ENCODE data around the gene ATP9B.
A peak's percentile ranks its signal among the peaks of the same experiment; 100 is the strongest.

DNA sequence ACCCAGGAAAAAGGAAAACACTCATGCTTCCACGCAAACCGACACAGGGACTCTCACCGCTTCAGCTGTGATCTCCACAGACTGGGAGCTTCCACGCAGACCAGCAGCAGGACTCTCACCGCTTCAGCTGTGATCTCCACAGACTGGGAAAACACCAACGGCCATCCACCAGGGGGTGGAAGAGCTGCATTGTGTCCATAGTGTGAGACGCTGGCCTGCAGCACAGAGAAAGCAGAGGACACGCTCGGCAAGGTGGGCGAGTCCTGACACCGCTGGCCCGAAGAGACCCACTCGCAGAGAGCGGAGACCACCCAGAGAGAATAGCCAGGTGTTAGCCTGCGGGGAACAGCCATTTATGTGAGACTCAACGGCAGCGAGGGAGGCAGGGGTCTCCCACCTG lies 284.1 kb downstream of the ATP9B start:
- TF ChIP-seq SP1 (IDR thresholded peaks at IDR 0.05; ENCODE audit: low read depth) = no peak
- TF ChIP-seq, protein P1, sequence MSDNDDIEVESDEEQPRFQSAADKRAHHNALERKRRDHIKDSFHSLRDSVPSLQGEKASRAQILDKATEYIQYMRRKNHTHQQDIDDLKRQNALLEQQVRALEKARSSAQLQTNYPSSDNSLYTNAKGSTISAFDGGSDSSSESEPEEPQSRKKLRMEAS (IDR thresholded peaks at IDR 0.05) = no peak
- TF ChIP-seq POLR2A (IDR thresholded peaks at IDR 0.05; ENCODE audit: borderline replicate concordance, extremely low read depth, insufficient read depth, insufficient read length) = no peak
- TF ChIP-seq EZH2 (IDR thresholded peaks at IDR 0.05) = no peak
- TF ChIP-seq, protein P2, sequence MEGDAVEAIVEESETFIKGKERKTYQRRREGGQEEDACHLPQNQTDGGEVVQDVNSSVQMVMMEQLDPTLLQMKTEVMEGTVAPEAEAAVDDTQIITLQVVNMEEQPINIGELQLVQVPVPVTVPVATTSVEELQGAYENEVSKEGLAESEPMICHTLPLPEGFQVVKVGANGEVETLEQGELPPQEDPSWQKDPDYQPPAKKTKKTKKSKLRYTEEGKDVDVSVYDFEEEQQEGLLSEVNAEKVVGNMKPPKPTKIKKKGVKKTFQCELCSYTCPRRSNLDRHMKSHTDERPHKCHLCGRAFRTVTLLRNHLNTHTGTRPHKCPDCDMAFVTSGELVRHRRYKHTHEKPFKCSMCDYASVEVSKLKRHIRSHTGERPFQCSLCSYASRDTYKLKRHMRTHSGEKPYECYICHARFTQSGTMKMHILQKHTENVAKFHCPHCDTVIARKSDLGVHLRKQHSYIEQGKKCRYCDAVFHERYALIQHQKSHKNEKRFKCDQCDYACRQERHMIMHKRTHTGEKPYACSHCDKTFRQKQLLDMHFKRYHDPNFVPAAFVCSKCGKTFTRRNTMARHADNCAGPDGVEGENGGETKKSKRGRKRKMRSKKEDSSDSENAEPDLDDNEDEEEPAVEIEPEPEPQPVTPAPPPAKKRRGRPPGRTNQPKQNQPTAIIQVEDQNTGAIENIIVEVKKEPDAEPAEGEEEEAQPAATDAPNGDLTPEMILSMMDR (IDR thresholded peaks at IDR 0.05 in 2 of 3, conservative IDR thresholded peaks at IDR 0.05 in 1 of 3; ENCODE audit: borderline replicate concordance in 1 of 3, insufficient read depth in 1 of 3, low read depth in 2 of 3, low read length in 2 of 3) = peak; percentile 22 to 43 (median 40); a peak in 5 of 6 replicates
- TF ChIP-seq EZH2phosphoT487 (IDR thresholded peaks at IDR 0.05; ENCODE audit: borderline replicate concordance) = no peak
- TF ChIP-seq YY1 (IDR thresholded peaks at IDR 0.05; ENCODE audit: extremely low read depth, insufficient replicate concordance, low read depth, low read length) = no peak
- no peak for TF ChIP-seq ZNF274 (IDR thresholded peaks at IDR 0.05; ENCODE audit: low read depth, low read length)
- TF ChIP-seq RAD21 (IDR thresholded peaks at IDR 0.05; ENCODE audit: low read depth) = peak; percentile 50

Data from HCT116 (cell line).